Liver (tissue), 3 donors: ENCODE data around the gene PRMT3.

Source experiments
- ATF3 ChIP-seq: IDR thresholded peaks from 2 replicates; pipeline ENCODE4 v1.6.1; 2016; ENCODE audit warnings: antibody characterized with exemption
- CTCF ChIP-seq: fragments of 150-350 bp; IDR thresholded peaks from 2 replicates; pipeline ENCODE4 v1.5.1; 2017; ENCODE audit warnings: improper control_type of control experiment, low read depth, low read length; ENCODE audit not compliant: missing input control
- FOXA1 ChIP-seq: IDR thresholded peaks from 2 replicates; pipeline ENCODE4 v1.6.1; 2016; ENCODE audit warnings: antibody characterized with exemption
- GABPA ChIP-seq, 2 donors: IDR thresholded peaks in 1 of 2; conservative IDR thresholded peaks in 1 of 2; 2 replicates each; pipeline ENCODE4 v1.6.1; 2016; ENCODE audit warnings: antibody characterized with exemption in 2 of 2, mild to moderate bottlenecking in 1 of 2, moderate library complexity in 1 of 2
- JUND ChIP-seq, 2 donors: IDR thresholded peaks; 2 replicates each; pipeline ENCODE4 v1.6.1; 2016; ENCODE audit warnings: antibody characterized with exemption in 2 of 2
- NR2F2 ChIP-seq: IDR thresholded peaks from 2 replicates; pipeline ENCODE4 v1.6.1; 2016; ENCODE audit warnings: antibody characterized with exemption
- RAD21 ChIP-seq, 2 donors: IDR thresholded peaks; 2 replicates each; pipeline ENCODE4 v1.6.1; 2016; ENCODE audit warnings: antibody characterized with exemption in 2 of 2, mild to moderate bottlenecking in 2 of 2
- REST ChIP-seq: IDR thresholded peaks from 2 replicates; pipeline ENCODE4 v1.6.1; 2016; ENCODE audit warnings: antibody characterized with exemption, mild to moderate bottlenecking
- RXRA ChIP-seq, 2 donors: IDR thresholded peaks; 2 replicates each; pipeline ENCODE4 v1.6.1; 2017 to 2018; ENCODE audit warnings: antibody characterized with exemption in 2 of 2, mild to moderate bottlenecking in 1 of 2
- TAF1 ChIP-seq: conservative IDR thresholded peaks from 2 replicates; pipeline ENCODE4 v1.6.1; 2016; ENCODE audit warnings: antibody characterized with exemption, mild to moderate bottlenecking
- YY1 ChIP-seq: IDR thresholded peaks from 2 replicates; pipeline ENCODE4 v1.6.1; 2016; ENCODE audit warnings: antibody characterized with exemption, mild to moderate bottlenecking
- ZBTB33 ChIP-seq: IDR thresholded peaks from 2 replicates; pipeline ENCODE4 v1.6.1; 2016; ENCODE audit warnings: antibody characterized with exemption
- donor health status: healthy.
- donor health status: healthy.

- TF ChIP-seq CTCF = no peak
- TF ChIP-seq FOXA1 = no peak
- no peak for TF ChIP-seq TAF1
- no peak for TF ChIP-seq YY1
- TF ChIP-seq RAD21 (IDR thresholded peaks at IDR 0.05) = no peak
- no peak for TF ChIP-seq RXRA (IDR thresholded peaks at IDR 0.05)
- no peak for TF ChIP-seq REST
- no peak for TF ChIP-seq ZBTB33
- no peak for TF ChIP-seq JUND (IDR thresholded peaks at IDR 0.05)
- TF ChIP-seq GABPA (IDR thresholded peaks at IDR 0.05 in 1 of 2, conservative IDR thresholded peaks at IDR 0.05 in 1 of 2) = no peak
- TF ChIP-seq NR2F2 = no peak
- no peak for TF ChIP-seq ATF3
Measured at GRCh38 chr11:20555783-20556182, 168.3 kb downstream of the PRMT3 start.
